Keratinocyte (primary cell): ENCODE data around the gene TANGO2. TPM values are rescaled to one million over a fixed set of nuclear protein-coding genes. Genes with fewer than 3 reads are reported as not detected.

Source experiments
- DNase-seq: peaks from one replicate; pipeline ENCODE4 v3.0.0-alpha.2; 2011; ENCODE audit warnings: low read depth, missing footprints, low spot score
- FAIRE-seq: peaks from 2 replicates; lab custom pipeline; 2011; peaks lifted over from hg19 to GRCh38; lab: Jason Lieb, UNC
- H2AFZ ChIP-seq: 2 replicates; pipeline ENCODE4 v1.6.0; 2012; ENCODE audit warnings: low read length, control low read depth, inconsistent platforms; ENCODE audit not compliant: control insufficient read depth
- H3K27ac ChIP-seq: 2 replicates; pipeline ENCODE4 v1.5.1; 2011; ENCODE audit warnings: low read length; ENCODE audit not compliant: control insufficient read depth, insufficient read depth
- H3K27me3 ChIP-seq: 3 replicates; pipeline ENCODE4 v1.6.0; 2011; ENCODE audit warnings: low read length; ENCODE audit not compliant: control insufficient read depth, insufficient read depth; ENCODE audit errors: extremely low read depth
- H3K36me3 ChIP-seq, 2 experiments: 2 replicates in 1 of 2; 3 replicates in 1 of 2; pipeline ENCODE4 v1.5.1; 2011; ENCODE audit warnings: low read length in 2 of 2, mild to moderate bottlenecking in 1 of 2; ENCODE audit not compliant: control insufficient read depth in 2 of 2, insufficient read depth in 2 of 2; ENCODE audit errors: extremely low read depth in 1 of 2
- H3K4me1 ChIP-seq: 3 replicates; pipeline ENCODE4 v1.5.1; 2011; ENCODE audit warnings: low read length; ENCODE audit not compliant: control insufficient read depth, insufficient read depth; ENCODE audit errors: extremely low read depth
- H3K4me2 ChIP-seq: 3 replicates; pipeline ENCODE4 v1.6.0; 2011; ENCODE audit warnings: low read depth, low read length; ENCODE audit not compliant: control insufficient read depth, insufficient read depth; ENCODE audit errors: extremely low read depth
- H3K4me3 ChIP-seq, 3 experiments: fragments of 200-600 bp in 1 of 3; sonication (generic) in 1 of 3; 2 replicates in 2 of 3; 3 replicates in 1 of 3; pipeline ENCODE4 v1.5.1; 2011 to 2016; ENCODE audit warnings: low read length in 3 of 3, mild to moderate bottlenecking in 3 of 3, control low read depth in 2 of 3, inconsistent platforms in 1 of 3, low read depth in 1 of 3, mixed read lengths in 1 of 3, mixed run types in 1 of 3, moderate library complexity in 1 of 3; ENCODE audit not compliant: control insufficient read depth in 2 of 3, insufficient read depth in 2 of 3; ENCODE audit errors: extremely low read depth in 1 of 3
- H3K79me2 ChIP-seq: 2 replicates; pipeline ENCODE4 v1.6.0; 2012; ENCODE audit warnings: low read length; ENCODE audit not compliant: control insufficient read depth, insufficient read depth
- H3K9ac ChIP-seq: 3 replicates; pipeline ENCODE4 v1.6.0; 2011; ENCODE audit warnings: low read length; ENCODE audit not compliant: control insufficient read depth, insufficient read depth; ENCODE audit errors: extremely low read depth
- H3K9me1 ChIP-seq: 3 replicates; pipeline ENCODE4 v1.6.0; 2011; ENCODE audit warnings: low read length; ENCODE audit not compliant: control insufficient read depth, insufficient read depth; ENCODE audit errors: extremely low read depth
- H3K9me3 ChIP-seq: 2 replicates; pipeline ENCODE4 v1.5.1; 2012; ENCODE audit warnings: low read depth, low read length; ENCODE audit not compliant: control insufficient read depth
- H4K20me1 ChIP-seq: 3 replicates; pipeline ENCODE4 v1.6.0; 2011; ENCODE audit warnings: low read length; ENCODE audit not compliant: control insufficient read depth, insufficient read depth; ENCODE audit errors: extremely low read depth
- CTCF ChIP-seq, 3 experiments: IDR thresholded peaks in 1 of 3; conservative IDR thresholded peaks in 1 of 3; optimal IDR thresholded peaks in 1 of 3; 2 replicates in 2 of 3; 3 replicates in 1 of 3; pipeline versions ENCODE3 to v1.5.1; 2011; ENCODE audit warnings: low read length in 3 of 3, mild to moderate bottlenecking in 3 of 3, moderate library complexity in 2 of 3, control low read depth in 1 of 3, inconsistent platforms in 1 of 3; ENCODE audit not compliant: insufficient read depth in 2 of 3; ENCODE audit errors: extremely low read depth in 1 of 3
- EZH2 ChIP-seq: IDR thresholded peaks from one replicate; pipeline ENCODE4 v1.6.1; 2012; ENCODE audit warnings: inconsistent platforms, mild to moderate bottlenecking, low read length, moderate library complexity
- dilution Hi-C: fragments of 300-500 bp; cut with MboI; formaldehyde crosslinking; loops from one replicate; pipeline ENCODE4 v1.7.0; 2020; ENCODE audit warnings: low sequenced_read_pairs; ENCODE audit not compliant: extremely low pct_ligation_motif_present
- polyA plus RNA-seq, 5 experiments: library from polyadenylated mRNA; depleted of rRNA in 3 of 5; stranded (reverse) in 3 of 5; stranded (forward) in 1 of 5; unstranded in 1 of 5; fragments of >200 nt; gene quantifications; 1 replicate in 1 of 5; 2 replicates in 3 of 5; 3 replicates in 1 of 5; pipeline versions ENCODE4 v1.2.1 to v1.2.3, GENCODE V29; 2011 to 2012; ENCODE audit warnings: missing spikeins in 2 of 5, low read depth in 1 of 5, low replicate concordance in 1 of 5

Gene TANGO2
- polyA plus RNA-seq, 1 donor (not counting 4 experiments of a cell fraction or from before 2014, with no cell fraction given): 20.1 TPM

GRCh38 chr22:20107951-20108756, 87.2 kb downstream of the TANGO2 start:
- FAIRE-seq: no peak
- Histone ChIP-seq H3K4me2 (no peak overlapping the region), H3K36me3 (peaks cover 54 to 63% of the 10 kb centered on the region in 2 experiments), H3K4me3 (no peak overlapping the region), H3K27ac (no peak overlapping the region), H3K79me2 (peaks cover 20% of the 10 kb centered on the region), H2AFZ (no peak overlapping the region), H3K9me3 (no peaks in the 10 kb centered on the region), H3K9ac (no peak overlapping the region), H4K20me1 (no peaks in the 10 kb centered on the region), H3K27me3 (no peaks in the 10 kb centered on the region), H3K4me1 (no peaks in the 10 kb centered on the region), H3K9me1 (no peaks in the 10 kb centered on the region)
- no peak for TF ChIP-seq CTCF (optimal IDR thresholded peaks at IDR 0.05 in 1 of 3, IDR thresholded peaks at IDR 0.05 in 1 of 3, conservative IDR thresholded peaks at IDR 0.05 in 1 of 3; ENCODE audit: extremely low read depth in 1 of 3, insufficient read depth in 2 of 3, low read length in 3 of 3)
- TF ChIP-seq EZH2: no peak
- no peak for DNase-seq
- dilution Hi-C loops: no loop called here

- Histone ChIP-seq H3K27ac (no peak overlapping the region), H3K4me3 (no peak overlapping the region), H4K20me1 (no peaks in the 10 kb centered on the region), H3K9me3 (no peaks in the 10 kb centered on the region), H3K36me3 (peaks cover 57 to 63% of the 10 kb centered on the region in 2 experiments), H3K9ac (no peak overlapping the region), H2AFZ (no peak overlapping the region), H3K4me1 (no peaks in the 10 kb centered on the region), H3K27me3 (no peaks in the 10 kb centered on the region), H3K9me1 (no peaks in the 10 kb centered on the region), H3K4me2 (no peak overlapping the region), H3K79me2 (peaks cover 18% of the 10 kb centered on the region)
- dilution Hi-C loops: no loop called here
- no peak for FAIRE-seq
- no peak for TF ChIP-seq CTCF (optimal IDR thresholded peaks at IDR 0.05 in 1 of 3, IDR thresholded peaks at IDR 0.05 in 1 of 3, conservative IDR thresholded peaks at IDR 0.05 in 1 of 3; ENCODE audit: extremely low read depth in 1 of 3, insufficient read depth in 2 of 3, low read length in 3 of 3)
- TF ChIP-seq EZH2: no peak
- no peak for DNase-seq
Measured at GRCh38 chr22:20108757-20109230, 87.9 kb downstream of the TANGO2 start.
